Gastrocnemius medialis (tissue), 4 donors: Measurements from ENCODE around the gene EIPR1.

ENCODE experiments used
- CTCF ChIP-seq, 5 experiments: fragments of 450-650 bp in 3 of 5; fragments of 200-600 bp in 2 of 5; sonication (generic) in 2 of 5; IDR thresholded peaks in 4 of 5; conservative IDR thresholded peaks in 1 of 5; 1 replicate in 4 of 5; 2 replicates in 1 of 5; pipeline ENCODE4 v1.5.1; 2016 to 2019; ENCODE audit warnings: antibody characterized with exemption in 5 of 5, mild to moderate bottlenecking in 3 of 5, moderate library complexity in 3 of 5
- POLR2A ChIP-seq, 2 donors: fragments of 450-650 bp; IDR thresholded peaks; one replicate each; pipeline ENCODE4 v1.6.1; 2017; ENCODE audit warnings: antibody characterized with exemption in 2 of 2, mild to moderate bottlenecking in 2 of 2, moderate library complexity in 2 of 2

GRCh38 chr2:3181416-3182010 lies 196.1 kb downstream of the EIPR1 start:
- TF ChIP-seq CTCF (IDR thresholded peaks at IDR 0.05 in 4 of 5, conservative IDR thresholded peaks at IDR 0.05 in 1 of 5) = no peak
- TF ChIP-seq POLR2A (IDR thresholded peaks at IDR 0.05) = no peak
